GM12878 (cell line): ENCODE measurements around the gene ZNF644. TPM values are rescaled to one million over a fixed set of nuclear protein-coding genes. Genes with fewer than 3 reads are reported as not detected.

Experiments
- ATAC-seq: fragments of 200-7000 bp; cut with Tn5 transposase; 3 replicates; pipeline ENCODE4 v1.9.1; 2020; ENCODE audit warnings: mild to moderate bottlenecking, moderate library complexity
- BruUV-seq: library from RNA; stranded (reverse); fragments of 400-500 nt; replicated peaks from 2 replicates; lab custom pipeline; 2021; lab: Mats Ljungman, UMichigan
- CTCF ChIA-PET: fragments of 300-600 bp; sonication (Branson Sonifier 250); formaldehyde crosslinking; extraction: SDS; loops from one replicate; lab custom pipeline; 2021; ENCODE audit warnings: inconsistent platforms; lab: Yijun Ruan, JAX
- POLR2A ChIA-PET: fragments of 350-600 bp; formaldehyde crosslinking; extraction: SDS; loops from one replicate; lab custom pipeline; 2021; ENCODE audit warnings: inconsistent platforms; lab: Charles Lee
- RAD21 ChIA-PET: fragments of 300-600 bp; sonication (Branson Sonifier 250); formaldehyde crosslinking; loops from one replicate; lab custom pipeline; 2023; ENCODE audit warnings: antibody characterized with exemption; ENCODE audit not compliant: unreplicated experiment; lab: Charles Lee
- SMC1A ChIA-PET: fragments of 300-600 bp; sonication (Branson Sonifier 250); formaldehyde crosslinking; loops from one replicate; lab custom pipeline; 2023; ENCODE audit not compliant: unreplicated experiment, uncharacterized antibody; lab: Charles Lee
- DNase-seq: peaks from one replicate; pipeline ENCODE4 v3.0.0-alpha.2; 2011; ENCODE audit warnings: low read depth, low spot score
- FAIRE-seq: peaks from 3 replicates; lab custom pipeline; 2011; peaks lifted over from hg19 to GRCh38; lab: Jason Lieb, UNC
- H2AFZ ChIP-seq: 2 replicates; pipeline ENCODE4 v1.6.0; 2011; ENCODE audit warnings: low read depth, low read length, control low read depth; ENCODE audit not compliant: control insufficient read depth
- H3K27ac ChIP-seq: 2 replicates; pipeline ENCODE4 v1.5.1; 2011; ENCODE audit warnings: control low read depth; ENCODE audit not compliant: control insufficient read depth, insufficient read depth
- H3K27me3 ChIP-seq, 2 experiments: replicated peaks in 1 of 2; 2 replicates each; pipeline versions ENCODE4 v1.6.0 to v1.6.1; 2011; ENCODE audit warnings: low read length in 1 of 2; ENCODE audit not compliant: control insufficient read depth in 2 of 2, insufficient read depth in 2 of 2
- H3K36me3 ChIP-seq, 2 experiments: 2 replicates each; pipeline ENCODE4 v1.5.1; 2011; ENCODE audit warnings: low read length in 1 of 2; ENCODE audit not compliant: control insufficient read depth in 2 of 2, insufficient read depth in 2 of 2
- H3K4me1 ChIP-seq: 2 replicates; pipeline ENCODE4 v1.6.1; 2011; ENCODE audit warnings: mild to moderate bottlenecking, low read length, moderate library complexity, mixed read lengths; ENCODE audit not compliant: control insufficient read depth, insufficient read depth
- H3K4me2 ChIP-seq: 2 replicates; pipeline ENCODE4 v1.6.0; 2011; ENCODE audit warnings: control low read depth; ENCODE audit not compliant: control insufficient read depth, insufficient read depth
- H3K4me3 ChIP-seq: fragments of 200-600 bp; sonication (generic); 2 replicates; pipeline ENCODE4 v1.5.1; 2016
- H3K79me2 ChIP-seq: 2 replicates; pipeline ENCODE4 v1.6.0; 2011; ENCODE audit warnings: low read length; ENCODE audit not compliant: control insufficient read depth, insufficient read depth
- H3K9ac ChIP-seq: 2 replicates; pipeline ENCODE4 v1.8.0; 2011; ENCODE audit warnings: low read length, control low read depth, mixed read lengths; ENCODE audit not compliant: control insufficient read depth, insufficient read depth
- H3K9me3 ChIP-seq: replicated peaks from 3 replicates; pipeline ENCODE4 v1.5.1; 2011; ENCODE audit warnings: mild to moderate bottlenecking, low read length; ENCODE audit not compliant: control insufficient read depth, insufficient read depth
- H4K20me1 ChIP-seq: 2 replicates; pipeline ENCODE4 v1.6.0; 2011; ENCODE audit not compliant: control insufficient read depth, insufficient read depth
- ASH2L ChIP-seq: fragments of 300-600, 200-600 bp; sonication (generic); IDR thresholded peaks from 2 replicates; pipeline ENCODE4 v1.6.1; 2017; ENCODE audit warnings: low read depth, mild to moderate bottlenecking, borderline replicate concordance
- CEBPB ChIP-seq, 2 experiments: fragments of 150-350 bp in 1 of 2; IDR thresholded peaks; 2 replicates each; pipeline ENCODE4 v1.6.1; 2012 to 2014; ENCODE audit warnings: low read depth in 2 of 2, low read length in 2 of 2, borderline replicate concordance in 1 of 2, inconsistent platforms in 1 of 2
- EED ChIP-seq: sonication (generic); IDR thresholded peaks from 2 replicates; pipeline ENCODE4 v1.6.1; 2016; ENCODE audit warnings: antibody characterized with exemption, low read depth
- KAT2A ChIP-seq: conservative IDR thresholded peaks from 2 replicates; pipeline ENCODE4 v1.6.1; 2011; ENCODE audit warnings: low read depth, low read length; ENCODE audit not compliant: control insufficient read depth
- KDM1A ChIP-seq: fragments of 200-600 bp; sonication (generic); IDR thresholded peaks from 2 replicates; pipeline ENCODE4 v1.6.1; 2016; ENCODE audit warnings: borderline replicate concordance
- MEF2B ChIP-seq: fragments of 450-650 bp; IDR thresholded peaks from 2 replicates; pipeline ENCODE4 v1.6.1; 2018; ENCODE audit warnings: mild to moderate bottlenecking, moderate library complexity; ENCODE audit not compliant: partially characterized antibody, poor library complexity, severe bottlenecking
- PAX5 ChIP-seq: IDR thresholded peaks from 2 replicates; pipeline ENCODE4 v1.6.1; 2011; ENCODE audit warnings: low read depth, low read length, borderline replicate concordance
- POLR2AphosphoS2 ChIP-seq: IDR thresholded peaks from 2 replicates; pipeline ENCODE4 v1.6.1; 2011; ENCODE audit warnings: low read depth, mild to moderate bottlenecking, low read length, improper control_type of control experiment, moderate library complexity
- SRF ChIP-seq, 2 experiments: IDR thresholded peaks; 2 replicates each; pipeline ENCODE4 v1.6.1; 2011; ENCODE audit warnings: low read depth in 2 of 2, low read length in 2 of 2, mild to moderate bottlenecking in 1 of 2, moderate library complexity in 1 of 2
- ZNF207 ChIP-seq: fragments of 450-650 bp; IDR thresholded peaks from 2 replicates; pipeline ENCODE4 v1.6.1; 2014; ENCODE audit warnings: antibody characterized with exemption, mild to moderate bottlenecking, borderline replicate concordance
- WGBS: methylation state at CpG from one replicate; pipeline ENCODE4 v1.1.6; 2016; ENCODE audit warnings: low lambda C conversion rate; ENCODE audit not compliant: insufficient replicate concordance, insufficient coverage; ENCODE audit errors: missing lambda C conversion rate; 5-methylcytosine and 5-hydroxymethylcytosine counted together
- in situ Hi-C: fragments of 300-500 bp; cut with MboI; formaldehyde crosslinking; loops from 9 replicates; pipeline ENCODE4 v1.14.3; 2018; ENCODE audit warnings: mixed read lengths
- intact Hi-C: fragments of 100-400 bp; cut with micrococcal nuclease; formaldehyde crosslinking; loops from one replicate; pipeline ENCODE4 v1.14.2; 2022; ENCODE audit not compliant: unreplicated experiment
- polyA plus RNA-seq, 11 experiments: library from polyadenylated mRNA; depleted of rRNA in 4 of 11; unstranded in 6 of 11; stranded (reverse) in 5 of 11; fragments of >200 nt; fragmentation: Nextera tagmentation in 4 of 11; fragmentation: Illumina TruSeq in 1 of 11; extraction: Ambion mirVana in 4 of 11; extraction: Trizol in 1 of 11; gene quantifications; 1 replicate in 1 of 11; 2 replicates in 10 of 11; pipeline versions ENCODE4 v1.2.1 to v1.2.3, GENCODE V29; 2011 to 2016; ENCODE audit warnings: inconsistent platforms in 2 of 11, missing spikeins in 2 of 11, low read depth in 1 of 11
- total RNA-seq, 4 experiments: library from RNA; depleted of rRNA in 3 of 4; stranded (reverse); fragments of >200 nt in 3 of 4; fragmentation: Illumina TruSeq in 1 of 4; extraction: Trizol in 1 of 4; gene quantifications; 2 replicates each; pipeline versions ENCODE4 v1.2.1 to v1.2.3, GENCODE V29; 2013 to 2021
- TF ChIP-seq, protein P1 (sequence below): fragments of 450-650 bp; IDR thresholded peaks from 2 replicates; pipeline ENCODE4 v1.6.1; 2017; ENCODE audit warnings: antibody characterized with exemption, mild to moderate bottlenecking, moderate library complexity
- TF ChIP-seq, protein P2 (sequence below): IDR thresholded peaks from 2 replicates; pipeline ENCODE4 v1.6.1; 2012; ENCODE audit warnings: low read depth, low read length, improper control_type of control experiment

ZNF644 gene
- total and polyA plus RNA-seq, 10 of the 15 experiments (the other 5 are each of a cell fraction or from before 2014, with no cell fraction given): 17.7 to 55.3 (median 29.5) TPM

GRCh38 chr1:90926971-90927370 lies 94.9 kb downstream of the ZNF644 start:
- Histone ChIP-seq H3K27me3 (no peaks in the 10 kb centered on the region), H3K36me3 (0 out of 4 replicates have a peak, but pooled peaks cover 0 to 4% of the 10 kb centered on the region in 2 experiments), H2AFZ (no peak overlapping the region), H3K9me3 (no peaks in the 10 kb centered on the region; the same call in none of the 3 replicates), H3K4me3 (no peak overlapping the region)
- POLR2A ChIA-PET: no interaction called here
- ATAC-seq: no peak
- TF ChIP-seq PAX5 (no peak), MEF2B (no peak), ASH2L (no peak), ZNF207 (no peak), EED (no peak), KDM1A (no peak), CEBPB (IDR thresholded peaks at IDR 0.05; ENCODE audit: borderline replicate concordance in 1 of 2, low read depth in 2 of 2, low read length in 2 of 2) (no peak), POLR2AphosphoS2 (no peak), KAT2A (no peak), SRF (IDR thresholded peaks at IDR 0.05; ENCODE audit: low read depth in 2 of 2, low read length in 2 of 2) (no peak)
- TF ChIP-seq, protein P1, sequence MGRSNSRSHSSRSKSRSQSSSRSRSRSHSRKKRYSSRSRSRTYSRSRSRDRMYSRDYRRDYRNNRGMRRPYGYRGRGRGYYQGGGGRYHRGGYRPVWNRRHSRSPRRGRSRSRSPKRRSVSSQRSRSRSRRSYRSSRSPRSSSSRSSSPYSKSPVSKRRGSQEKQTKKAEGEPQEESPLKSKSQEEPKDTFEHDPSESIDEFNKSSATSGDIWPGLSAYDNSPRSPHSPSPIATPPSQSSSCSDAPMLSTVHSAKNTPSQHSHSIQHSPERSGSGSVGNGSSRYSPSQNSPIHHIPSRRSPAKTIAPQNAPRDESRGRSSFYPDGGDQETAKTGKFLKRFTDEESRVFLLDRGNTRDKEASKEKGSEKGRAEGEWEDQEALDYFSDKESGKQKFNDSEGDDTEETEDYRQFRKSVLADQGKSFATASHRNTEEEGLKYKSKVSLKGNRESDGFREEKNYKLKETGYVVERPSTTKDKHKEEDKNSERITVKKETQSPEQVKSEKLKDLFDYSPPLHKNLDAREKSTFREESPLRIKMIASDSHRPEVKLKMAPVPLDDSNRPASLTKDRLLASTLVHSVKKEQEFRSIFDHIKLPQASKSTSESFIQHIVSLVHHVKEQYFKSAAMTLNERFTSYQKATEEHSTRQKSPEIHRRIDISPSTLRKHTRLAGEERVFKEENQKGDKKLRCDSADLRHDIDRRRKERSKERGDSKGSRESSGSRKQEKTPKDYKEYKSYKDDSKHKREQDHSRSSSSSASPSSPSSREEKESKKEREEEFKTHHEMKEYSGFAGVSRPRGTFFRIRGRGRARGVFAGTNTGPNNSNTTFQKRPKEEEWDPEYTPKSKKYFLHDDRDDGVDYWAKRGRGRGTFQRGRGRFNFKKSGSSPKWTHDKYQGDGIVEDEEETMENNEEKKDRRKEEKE: no peak
- TF ChIP-seq, protein P2, sequence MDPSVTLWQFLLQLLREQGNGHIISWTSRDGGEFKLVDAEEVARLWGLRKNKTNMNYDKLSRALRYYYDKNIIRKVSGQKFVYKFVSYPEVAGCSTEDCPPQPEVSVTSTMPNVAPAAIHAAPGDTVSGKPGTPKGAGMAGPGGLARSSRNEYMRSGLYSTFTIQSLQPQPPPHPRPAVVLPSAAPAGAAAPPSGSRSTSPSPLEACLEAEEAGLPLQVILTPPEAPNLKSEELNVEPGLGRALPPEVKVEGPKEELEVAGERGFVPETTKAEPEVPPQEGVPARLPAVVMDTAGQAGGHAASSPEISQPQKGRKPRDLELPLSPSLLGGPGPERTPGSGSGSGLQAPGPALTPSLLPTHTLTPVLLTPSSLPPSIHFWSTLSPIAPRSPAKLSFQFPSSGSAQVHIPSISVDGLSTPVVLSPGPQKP: no peak
- TF ChIP-seq, all 136 proteins: peak for 0
- intact Hi-C loops (no loop called here), in situ Hi-C loops (no loop called here)
- RAD21 ChIA-PET: no interaction called here
- DNase-seq (no peak), FAIRE-seq (no peak)
- WGBS: 93% methylated on average over 3 of the region's 3 CpGs
- SMC1A ChIA-PET: interaction anchor here (0.6 to 3.7 kb wide), 2 partner anchors 9 to 360 kb away, joined by 3 to 14 read pairs; no protein-coding TSS in a partner anchor
- Histone ChIP-seq H3K4me1 (no peaks in the 10 kb centered on the region), H3K79me2 (peaks cover 38% of the 10 kb centered on the region), H4K20me1 (no peaks in the 10 kb centered on the region), H3K27ac (no peak overlapping the region), H3K9ac (no peak overlapping the region), H3K4me2 (no peak overlapping the region)
- no TSS peak for BruUV-seq
- CTCF ChIA-PET: interaction anchor here (1.3 kb wide), 1 partner anchor 238 kb away, joined by 4 read pairs; no protein-coding TSS in a partner anchor
